GM21619 (cell line): Measurements from ENCODE around the gene PRR23A.
"Not testable (repeated sequence)": the region's sequence is repeated elsewhere in the genome, so short reads cannot be mapped to it uniquely, and the experiment has no call there.

Experiments used
- ATAC-seq: cut with Tn5 transposase; IDR thresholded peaks from one replicate; pipeline ENCODE4 v1.9.1; 2021; ENCODE audit not compliant: unreplicated experiment

Gene PRR23A

DNA sequence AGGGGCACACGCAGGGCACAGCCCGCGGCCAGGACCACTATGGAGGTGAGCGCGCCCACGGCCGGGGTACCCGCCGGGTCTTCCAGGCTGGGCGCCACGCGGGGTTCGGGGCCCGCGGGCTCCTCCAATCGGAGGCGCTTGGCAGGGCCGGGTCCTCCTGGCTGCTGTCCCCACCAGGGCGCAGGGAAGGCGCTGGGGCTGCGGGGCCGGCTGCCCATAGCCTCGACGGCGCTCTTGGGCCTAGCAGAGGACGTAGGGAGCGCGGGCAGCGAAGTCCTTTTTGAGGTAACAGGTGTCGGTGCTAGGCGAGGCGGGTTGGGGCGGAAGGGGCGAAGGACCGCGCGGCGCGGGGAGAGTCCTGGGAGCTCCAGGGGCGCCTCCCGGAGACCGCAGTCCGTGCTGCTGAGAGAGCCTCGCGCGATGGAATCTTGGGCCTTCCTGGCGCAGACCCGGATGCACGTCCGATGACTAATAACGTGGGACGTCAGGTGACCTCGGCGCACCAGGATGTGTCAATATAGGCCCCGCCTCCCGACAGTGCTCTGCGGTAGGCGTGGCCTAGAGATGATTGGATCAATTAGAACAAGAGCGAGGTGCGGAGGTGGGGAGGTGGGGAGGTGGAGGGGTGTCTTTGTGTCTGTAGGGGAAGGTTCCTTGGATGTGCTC, at the start of gene PRR23A:
TSS of gene PRR23A (minus strand) at position 218 of the 666 bp plus-strand sequence. CDS start at position 218, 0 bp downstream.
- no peak for ATAC-seq

DNA sequence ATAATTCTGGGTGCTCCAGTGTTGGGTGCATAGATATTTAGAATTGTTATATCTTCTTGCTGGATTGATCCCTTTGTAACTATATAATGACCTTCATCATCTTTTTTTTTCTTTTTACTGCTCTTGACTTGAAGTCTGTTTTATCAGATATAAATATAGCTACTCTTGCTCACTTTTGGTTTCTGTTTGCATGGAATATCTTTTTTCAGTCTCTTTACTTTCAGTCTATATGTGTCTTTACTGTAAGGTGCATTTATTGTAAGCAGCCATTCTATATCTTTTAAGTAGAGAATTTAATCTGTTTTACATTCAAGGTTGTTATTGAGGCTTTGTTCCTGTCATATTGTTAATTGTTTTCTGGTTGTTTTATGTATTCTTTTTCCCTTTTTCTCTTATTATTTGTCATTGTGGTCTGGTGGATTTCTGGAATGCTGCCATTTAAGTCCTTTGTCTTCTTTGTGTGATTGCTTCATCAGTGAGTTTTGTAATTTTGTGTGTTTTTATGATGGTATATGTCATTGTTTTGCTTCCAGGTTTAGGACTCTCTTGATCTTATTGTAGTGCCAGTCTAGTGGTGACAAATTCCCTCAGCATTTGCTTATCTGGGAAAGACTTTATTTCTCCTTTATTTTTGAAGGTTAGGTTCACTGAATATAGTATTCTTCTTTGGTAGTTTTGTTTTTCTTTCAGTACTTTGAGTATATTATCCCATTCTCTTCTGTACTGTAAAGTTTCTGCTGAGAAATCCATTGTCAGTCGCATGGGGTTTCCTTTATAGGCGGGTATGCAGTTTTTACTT, 46.9 kb upstream of the PRR23A start:
- ATAC-seq: no peak

DNA sequence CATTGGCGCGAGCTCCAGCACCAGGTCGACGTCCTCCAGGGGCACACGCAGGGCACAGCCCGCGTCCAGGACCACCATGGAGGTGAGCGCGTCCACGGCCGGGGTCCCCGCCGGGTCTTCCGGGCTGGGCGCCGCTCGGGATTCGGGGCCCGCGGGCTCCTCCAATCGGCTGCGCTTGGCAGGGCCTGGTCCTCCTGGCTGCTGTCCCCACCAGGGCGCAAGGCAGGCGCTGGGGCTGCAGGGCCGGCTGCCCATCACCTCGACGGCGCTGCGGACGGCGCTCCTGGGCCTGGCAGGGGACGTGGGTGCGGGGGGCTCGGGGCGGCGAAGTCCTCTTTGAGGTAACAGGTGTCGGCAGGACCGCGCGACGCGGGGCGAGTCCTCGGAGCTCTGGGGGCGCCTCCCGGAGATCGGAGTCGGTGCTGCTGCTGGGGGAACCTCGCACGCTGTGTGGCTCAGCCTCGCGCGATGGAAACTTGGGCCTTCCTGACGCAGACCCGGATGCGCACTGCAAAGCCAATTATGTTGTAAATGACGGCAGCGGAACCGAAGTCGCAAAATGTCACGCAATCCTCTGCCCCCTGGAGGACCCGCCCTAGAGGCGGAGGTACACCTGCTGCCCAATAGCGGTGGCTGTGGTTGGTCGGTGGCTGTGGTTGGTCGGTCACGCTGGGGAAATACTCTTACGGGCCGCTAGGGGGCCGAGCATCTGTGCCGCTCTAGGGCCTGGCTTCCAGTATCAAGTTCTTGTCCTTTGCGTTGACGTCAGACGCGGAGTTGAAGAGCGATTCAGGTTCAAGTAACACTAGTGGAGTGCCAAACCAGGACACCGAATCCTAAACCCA, 38.5 kb upstream of the PRR23A start, which contains the start of gene PRR23C:
TSS of gene PRR23C (minus strand) at position 527 of the 845 bp plus-strand sequence. CDS start at position 255, 272 bp downstream.
- no peak for ATAC-seq

DNA sequence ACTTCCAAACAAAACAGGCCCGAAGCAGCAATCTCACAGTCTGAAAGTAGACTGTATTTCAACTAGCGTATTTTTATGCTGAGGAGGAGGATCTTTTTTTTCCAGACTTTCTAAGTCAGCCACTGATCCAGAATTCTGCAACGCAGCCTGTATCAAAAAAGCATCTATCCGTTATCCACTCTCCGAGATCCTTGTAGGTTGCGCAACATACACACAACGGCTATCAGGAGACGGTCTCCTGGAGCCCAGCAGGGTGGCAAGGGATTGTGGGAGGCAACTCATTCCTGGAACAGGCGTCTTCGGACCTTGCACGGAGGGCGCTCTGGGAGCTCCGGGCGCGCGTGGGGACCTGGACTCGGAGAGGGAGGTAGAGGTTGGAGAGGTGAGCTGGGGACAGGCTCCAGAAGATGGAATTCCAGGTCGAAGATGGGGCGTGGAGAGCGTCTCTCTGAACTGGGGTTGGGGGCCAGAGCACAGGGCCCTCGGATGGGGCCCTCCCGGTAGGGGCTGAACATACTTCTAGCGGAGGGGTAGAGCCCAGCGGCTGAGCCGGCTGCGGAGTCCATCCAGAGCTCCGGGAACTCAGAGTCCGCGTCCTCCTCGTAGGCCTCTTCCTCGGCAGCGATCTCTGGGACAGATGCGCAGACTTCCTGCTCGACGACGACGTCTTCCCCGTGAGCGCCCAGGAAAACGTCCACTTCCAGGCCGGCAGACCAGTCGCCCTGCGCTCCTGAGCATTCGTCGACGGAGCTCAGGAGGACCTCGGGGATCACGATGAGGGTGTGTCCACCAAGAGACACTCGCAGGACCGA, 37.7 kb upstream of the PRR23A start:
- ATAC-seq: no peak

DNA sequence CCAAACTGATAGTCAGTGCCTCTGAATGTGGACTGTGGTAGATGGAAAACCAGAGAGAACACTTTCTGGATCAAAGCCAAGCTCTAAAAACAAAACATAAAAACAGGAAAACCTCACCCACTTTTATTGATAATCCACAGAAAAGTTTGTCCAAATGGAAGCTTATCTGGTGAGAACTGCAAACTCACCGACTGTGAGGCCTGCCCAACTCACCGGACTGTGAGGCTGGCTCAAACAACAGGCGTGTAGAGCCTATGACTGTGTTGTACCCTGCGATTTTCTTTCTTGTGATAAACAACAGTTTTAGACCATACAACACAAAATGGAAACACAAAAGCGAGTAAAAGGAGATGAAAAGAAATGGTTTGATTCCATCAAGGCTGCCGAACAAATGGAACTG, 31.4 kb upstream of the PRR23A start:
- no peak for ATAC-seq

DNA sequence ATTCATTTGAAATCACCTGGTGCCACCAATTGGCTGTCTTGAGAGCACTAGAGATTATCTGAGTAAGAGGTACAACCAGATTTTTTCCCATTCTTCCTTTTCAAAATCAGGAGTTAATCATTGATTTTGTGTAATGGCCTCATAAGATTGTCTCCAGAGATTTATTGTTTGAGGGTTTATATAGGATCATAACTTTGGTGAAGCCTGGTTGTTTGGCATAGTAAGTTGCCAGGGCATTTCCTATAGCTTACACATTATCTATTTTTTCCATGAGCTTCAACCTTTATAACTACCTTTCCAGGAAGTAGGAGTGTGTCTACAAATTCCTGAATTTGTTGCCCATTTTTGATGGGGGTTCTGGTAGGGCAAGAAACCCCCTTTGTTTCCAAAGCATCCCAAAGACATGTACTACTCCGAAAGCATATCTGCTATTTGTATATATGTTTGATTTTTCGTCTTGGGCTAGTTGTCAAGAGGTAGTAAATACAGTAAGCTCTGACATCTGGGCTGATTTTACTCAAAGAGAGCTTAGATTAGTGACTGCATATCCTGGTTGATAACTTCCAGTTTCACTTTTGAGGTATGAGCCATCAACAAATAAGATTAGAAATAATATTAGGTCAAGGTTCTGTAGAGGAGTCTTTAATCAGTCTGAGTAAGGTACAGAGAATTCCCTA, 26.4 kb upstream of the PRR23A start:
- no peak for ATAC-seq

DNA sequence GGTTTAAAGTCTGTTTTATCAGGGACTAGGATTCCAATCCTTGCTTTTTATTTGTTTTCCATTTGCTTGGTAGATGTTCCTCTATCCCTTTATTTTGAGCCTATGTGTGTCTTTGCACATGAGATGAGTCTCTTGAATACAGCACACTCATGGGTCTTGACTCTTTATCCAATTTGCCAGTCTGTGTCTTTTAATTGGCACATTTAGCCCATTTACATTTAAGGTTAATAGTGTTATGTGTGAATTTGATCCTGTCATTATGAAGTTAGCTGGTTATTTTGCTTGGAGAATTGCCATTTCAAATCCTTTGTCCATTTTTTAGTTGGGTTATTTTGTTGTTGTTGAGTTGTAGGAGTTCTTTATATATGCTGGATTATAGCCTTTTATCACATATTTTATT, 24.5 kb upstream of the PRR23A start:
- not testable (repeated sequence) for ATAC-seq

DNA sequence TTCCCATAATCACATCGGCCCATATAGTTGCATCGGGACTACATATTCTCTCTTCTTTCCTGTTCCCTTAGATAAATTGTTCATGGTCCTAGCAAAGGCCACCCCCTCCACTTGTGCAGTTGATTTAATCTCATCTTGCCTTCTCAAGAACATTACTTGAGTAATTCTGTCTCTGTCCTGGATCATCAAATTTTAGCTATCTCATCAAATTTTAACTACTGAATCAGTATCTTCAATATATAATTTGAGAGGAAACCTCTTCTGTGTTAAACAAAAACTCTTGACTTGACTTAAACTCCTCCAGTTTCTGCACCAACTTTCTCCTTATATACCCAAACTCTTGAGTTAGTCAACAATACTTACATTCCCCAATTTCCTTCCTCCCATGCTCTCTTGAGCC, 18.9 kb upstream of the PRR23A start:
- no peak for ATAC-seq

DNA sequence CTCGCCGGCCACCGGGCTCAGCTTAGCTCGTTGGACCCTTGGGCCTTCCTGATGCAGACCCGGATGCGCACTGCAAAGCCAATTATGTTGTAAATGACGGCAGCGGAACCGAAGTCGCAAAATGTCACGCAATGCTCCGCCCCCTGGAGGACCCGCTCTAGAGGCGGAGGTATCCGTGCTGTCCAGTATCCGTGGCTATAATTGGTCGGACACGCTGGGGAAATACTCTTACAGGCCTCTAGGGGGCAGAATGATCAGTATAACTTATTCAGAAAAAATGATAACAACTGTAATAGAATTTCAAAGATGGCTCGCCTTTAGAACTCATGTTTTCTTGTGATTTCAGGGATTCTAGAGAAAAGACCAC, 14.8 kb upstream of the PRR23A start, which contains the start of gene PRR23B:
TSS of gene PRR23B (minus strand) at position 59 of the 367 bp plus-strand sequence. CDS start 265 bp downstream, outside the sequence.
- ATAC-seq: no peak

DNA sequence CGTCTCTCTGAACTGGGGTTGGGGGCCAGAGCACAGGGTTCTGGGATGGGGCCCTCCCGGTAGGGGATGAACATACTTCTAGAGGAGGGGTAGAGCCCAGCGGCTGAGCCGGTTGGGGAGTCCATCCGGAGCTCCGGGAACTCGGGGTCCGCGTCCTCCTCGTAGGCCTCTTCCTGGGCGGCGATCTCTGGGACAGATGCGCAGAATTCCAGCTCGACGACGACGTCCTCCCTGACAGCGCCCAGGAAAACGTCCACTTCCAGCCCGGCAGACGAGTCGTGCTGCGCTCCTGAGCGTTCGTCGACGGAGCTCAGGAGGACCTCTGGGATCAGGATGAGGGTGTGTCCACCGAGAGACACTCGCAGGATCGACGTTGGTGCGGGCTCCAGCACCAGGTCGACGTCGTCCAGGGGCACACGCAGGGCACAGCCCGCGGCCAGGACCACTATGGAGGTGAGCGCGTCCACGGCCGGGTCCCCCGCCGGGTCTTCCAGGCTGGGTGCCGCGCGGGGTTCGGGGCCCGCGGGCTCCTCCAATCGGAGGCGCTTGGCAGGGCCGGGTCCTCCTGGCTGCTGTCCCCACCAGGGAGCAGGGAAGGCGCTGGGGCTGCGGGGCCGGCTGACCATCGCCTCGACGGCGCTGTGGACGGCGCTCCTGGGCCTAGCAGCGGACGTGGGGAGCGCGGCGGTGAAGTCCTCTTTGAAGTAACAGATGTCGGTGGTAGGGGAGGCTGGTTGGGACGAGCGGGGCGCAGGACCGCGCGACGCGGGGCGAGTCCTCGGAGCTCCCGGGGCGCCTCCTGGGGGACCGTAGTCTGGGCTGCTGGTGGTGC, 14.2 kb upstream of the PRR23A start:
- no peak for ATAC-seq

DNA sequence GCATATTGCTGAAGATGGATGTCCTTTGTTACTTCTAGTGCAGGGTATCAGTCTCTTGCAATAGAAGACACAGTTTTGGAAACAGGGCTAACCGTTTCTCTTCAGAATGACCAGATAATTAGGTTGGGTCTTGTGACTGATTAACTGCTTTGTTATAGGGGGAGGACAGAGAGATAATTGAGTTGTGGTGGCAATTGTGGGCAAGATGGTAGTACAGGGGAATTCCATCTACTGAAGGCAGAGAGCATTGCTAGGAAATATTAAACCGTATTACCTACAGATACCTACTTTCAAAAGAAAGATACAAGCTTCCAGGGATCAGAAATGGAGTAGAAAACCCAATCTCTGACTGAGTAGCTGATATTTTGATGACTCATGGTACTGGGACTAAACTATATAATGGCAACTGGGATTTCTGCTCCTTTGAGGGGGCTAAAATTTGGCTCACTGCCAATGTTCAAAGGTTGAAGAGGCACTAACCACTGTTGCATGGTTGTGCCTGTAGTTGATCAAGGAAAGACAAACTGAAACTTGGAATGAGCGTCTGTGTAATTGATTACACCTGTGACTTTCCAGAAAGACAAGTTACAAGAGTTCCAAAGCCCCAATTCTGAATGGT, 10.5 kb upstream of the PRR23A start:
- no peak for ATAC-seq

DNA sequence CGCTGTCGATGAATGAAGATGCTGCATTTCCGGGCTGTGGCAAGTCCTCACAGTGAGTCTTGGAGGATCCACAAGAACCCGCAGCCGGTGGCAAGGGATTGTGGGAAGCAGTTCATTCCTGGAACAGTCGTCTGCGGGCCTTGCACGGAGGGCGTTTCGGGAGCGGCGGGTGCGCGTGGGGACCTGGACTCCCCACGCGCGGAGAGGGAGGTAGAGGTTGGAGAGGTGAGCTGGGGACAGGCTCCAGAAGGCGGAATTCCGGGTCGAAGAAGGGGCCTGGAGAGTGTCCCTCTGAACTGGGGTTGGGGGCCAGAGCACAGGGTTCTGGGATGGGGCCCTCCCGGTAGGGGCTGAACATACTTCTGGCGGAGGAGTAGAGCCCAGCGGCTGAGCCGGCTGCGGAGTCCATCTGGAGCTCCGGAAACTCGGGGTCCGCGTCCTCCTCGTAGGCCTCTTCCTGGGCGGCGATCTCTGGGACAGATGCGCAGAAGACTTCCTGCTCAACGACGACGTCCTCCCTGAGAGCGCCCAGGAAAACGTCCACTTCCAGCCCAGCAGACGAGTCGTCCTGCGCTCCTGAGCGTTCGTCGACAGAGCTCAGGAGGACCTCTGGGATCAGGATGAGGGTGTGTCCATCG, 593 bp downstream of the PRR23A start:
- ATAC-seq: no peak

DNA sequence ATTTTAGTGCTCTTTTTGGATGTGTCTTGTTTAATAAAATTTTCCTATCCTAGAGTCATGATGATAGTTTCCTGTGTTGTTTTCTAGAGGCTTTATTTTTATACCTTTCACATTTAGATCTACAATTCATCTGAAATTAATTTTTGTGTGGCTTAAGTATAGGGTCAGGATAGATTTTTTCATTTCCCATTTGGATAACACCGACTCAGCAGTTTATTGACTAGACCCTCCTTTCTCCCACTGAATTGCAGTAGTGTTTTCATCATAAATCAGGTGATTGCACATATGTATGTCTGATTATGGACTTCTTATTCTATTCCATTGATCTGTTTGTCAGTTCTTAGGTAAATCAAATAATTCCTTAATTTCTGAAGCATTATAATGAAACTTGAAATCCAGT, 10.4 kb downstream of the PRR23A start:
- ATAC-seq: no peak

DNA sequence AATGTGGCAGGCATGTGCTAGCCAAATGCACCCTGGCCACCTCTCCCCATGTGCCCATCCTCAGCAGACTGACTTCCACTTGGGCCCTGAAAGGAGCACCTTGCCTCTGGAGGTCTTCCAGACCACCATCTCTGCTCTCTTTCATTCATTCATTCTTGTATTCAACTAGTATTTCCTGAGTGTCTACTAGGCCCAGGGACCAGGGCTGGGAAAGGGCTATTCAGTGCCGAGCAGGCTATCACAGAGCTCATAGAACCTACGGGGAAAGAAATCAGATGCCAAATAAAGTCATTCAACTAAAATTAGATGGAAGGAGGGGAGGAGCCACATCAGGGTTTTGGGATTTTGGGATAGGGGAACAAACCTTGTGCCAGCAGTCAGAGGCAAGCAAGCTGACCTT, 18.9 kb downstream of the PRR23A start:
- no peak for ATAC-seq

DNA sequence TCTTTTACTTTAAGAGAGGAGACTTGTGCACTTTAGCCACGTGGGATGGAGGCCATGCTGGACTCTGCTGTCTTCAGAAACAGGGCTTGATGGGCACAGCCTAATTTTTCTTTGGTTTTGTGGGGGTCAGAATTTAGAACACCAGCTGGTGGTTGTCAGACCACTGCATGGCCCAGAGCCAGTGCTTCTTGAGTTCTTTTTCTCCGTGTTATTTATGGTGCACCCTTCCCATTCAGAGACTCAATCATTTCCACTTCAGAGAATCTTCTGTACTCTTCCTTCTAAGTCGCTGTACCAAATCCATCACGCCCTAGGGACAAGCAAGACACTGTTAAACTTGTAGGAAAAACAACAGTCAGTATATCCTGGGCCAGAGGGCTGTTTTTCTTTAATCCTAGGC, 20.1 kb downstream of the PRR23A start:
- ATAC-seq: no peak

DNA sequence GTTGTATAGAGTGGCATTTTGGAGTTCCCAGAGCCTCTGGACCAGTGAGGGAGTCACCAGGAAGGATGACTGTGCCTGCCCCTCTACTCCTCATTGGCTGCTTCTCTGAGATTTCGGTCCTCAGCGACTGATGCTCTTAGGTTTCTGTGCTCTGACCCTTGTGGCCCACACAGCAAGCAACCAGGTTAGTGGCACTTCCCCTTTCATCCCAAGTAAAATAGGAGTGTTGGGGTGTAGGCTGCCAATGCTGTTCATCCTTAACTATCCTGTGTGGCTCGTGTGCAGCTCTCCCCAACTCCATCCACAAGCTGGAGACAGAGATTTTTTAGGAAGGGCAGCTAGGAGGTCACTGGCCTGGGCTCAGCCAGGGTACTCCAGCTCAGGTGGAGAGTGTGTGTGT, 21.3 kb downstream of the PRR23A start:
- no peak for ATAC-seq

DNA sequence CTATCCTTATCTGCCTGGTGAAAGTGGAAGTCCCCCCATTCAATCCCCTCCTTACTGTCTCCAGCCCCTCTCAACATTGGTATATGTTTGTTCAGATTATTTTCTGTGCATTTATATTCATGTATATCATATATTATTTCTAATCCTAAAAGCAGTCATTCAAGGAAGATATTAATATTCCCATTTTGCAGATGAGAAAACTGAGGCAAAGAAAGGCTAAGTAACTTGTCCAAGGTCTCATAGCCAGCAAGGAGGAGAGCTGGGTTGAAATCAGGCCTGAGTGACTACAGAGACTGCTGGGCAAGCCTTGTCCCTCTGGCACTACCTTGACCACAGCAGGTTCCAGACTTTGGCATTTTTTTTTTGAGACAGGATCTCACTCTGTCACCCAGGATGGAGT, 30.0 kb downstream of the PRR23A start:
- no peak for ATAC-seq

DNA sequence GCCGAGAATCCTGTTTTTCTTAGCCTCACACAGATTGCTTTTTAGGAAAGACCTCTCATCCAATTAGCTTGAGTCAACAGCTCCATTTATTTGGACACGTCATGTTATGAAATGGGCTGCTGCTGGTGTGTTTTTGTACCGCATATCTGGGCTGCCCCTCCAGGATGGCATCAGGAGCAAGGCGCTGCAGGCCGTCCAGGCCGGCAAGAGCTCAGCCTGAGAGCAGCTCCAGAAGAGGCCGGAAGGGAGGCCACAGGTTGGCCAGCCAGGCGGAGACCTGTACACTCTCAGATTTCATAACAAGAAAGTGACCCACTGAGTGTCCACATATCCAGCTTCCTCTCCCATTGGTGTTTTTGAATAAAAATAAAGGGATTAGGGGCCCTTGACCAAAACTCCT, 30.7 kb downstream of the PRR23A start:
- no peak for ATAC-seq
